Measurements from ENCODE around the gene FNDC3B.

Gene FNDC3B

GRCh38 chr3:172355836-172356235 lies 316.5 kb downstream of the FNDC3B start:
- peaks cover 0 to 1% (median 0%) of the 10 kb centered on the region in 5 experiments for H3K9me3 ChIP-seq (ENCODE audit: control extremely low read depth in 1 of 5, control insufficient read depth in 4 of 5, insufficient read depth in 2 of 5, low read depth in 1 of 5, low read length in 4 of 5)
- H3K27ac ChIP-seq (ENCODE audit: insufficient read depth in 1 of 2, low read depth in 1 of 2, low read length in 2 of 2, poor library complexity in 1 of 2, severe bottlenecking in 2 of 2), result no peak overlapping the region
- ChIA-PET POLR2A (no interaction called here), CTCF (interaction anchor here (0.6 to 1.7 kb wide), 2 partner anchors 14 to 458 kb away, joined by 3 to 5 read pairs; no protein-coding TSS in a partner anchor)
- H3K27me3 ChIP-seq (replicated peaks in 2 of 5; ENCODE audit: control insufficient read depth in 4 of 5, insufficient read depth in 5 of 5, low read length in 4 of 5), result no peaks in the 10 kb centered on the region
- no peak overlapping the region for H3K4me3 ChIP-seq (ENCODE audit: control insufficient read depth in 1 of 7, extremely low read depth in 1 of 7, insufficient read depth in 4 of 7, low read depth in 2 of 7, low read length in 6 of 7)
- H3K36me3 ChIP-seq (ENCODE audit: control insufficient read depth in 4 of 4, insufficient read depth in 4 of 4, low read length in 3 of 4), result peaks cover 2 to 74% (median 24%) of the 10 kb centered on the region in 4 experiments
- WGBS (ENCODE audit: insufficient coverage), result 100% methylated on average over 1 of the region's 2 CpGs
- H3K4me1 ChIP-seq (ENCODE audit: control extremely low read depth in 1 of 4, control insufficient read depth in 4 of 4, insufficient read depth in 4 of 4, low read length in 3 of 4), result no peaks in the 10 kb centered on the region
- DNase-seq, result peak in 1 of 3 donors; percentile 4

GRCh38 chr3:172356427-172356826 lies 317.0 kb downstream of the FNDC3B start:
- H3K9me3 ChIP-seq (ENCODE audit: control extremely low read depth in 1 of 5, control insufficient read depth in 4 of 5, insufficient read depth in 2 of 5, low read depth in 1 of 5, low read length in 4 of 5), result peaks cover 0 to 2% (median 0%) of the 10 kb centered on the region in 5 experiments
- ChIA-PET POLR2A (no interaction called here), CTCF (interaction anchor here (0.6 to 1.7 kb wide), 2 partner anchors 15 to 23 kb away, joined by 3 to 5 read pairs; no protein-coding TSS in a partner anchor)
- H3K4me1 ChIP-seq (ENCODE audit: control extremely low read depth in 1 of 4, control insufficient read depth in 4 of 4, insufficient read depth in 4 of 4, low read length in 3 of 4), result no peaks in the 10 kb centered on the region
- DNase-seq, result no peak
- H3K27ac ChIP-seq (ENCODE audit: insufficient read depth in 1 of 2, low read depth in 1 of 2, low read length in 2 of 2, poor library complexity in 1 of 2, severe bottlenecking in 2 of 2), result no peak overlapping the region
- WGBS (ENCODE audit: insufficient coverage), result no CpG with 5 or more reads among the region's 5 CpGs
- no peaks in the 10 kb centered on the region for H3K27me3 ChIP-seq (replicated peaks in 2 of 5; ENCODE audit: control insufficient read depth in 4 of 5, insufficient read depth in 5 of 5, low read length in 4 of 5)
- H3K36me3 ChIP-seq (ENCODE audit: control insufficient read depth in 4 of 4, insufficient read depth in 4 of 4, low read length in 3 of 4), result peaks cover 2 to 75% (median 29%) of the 10 kb centered on the region in 4 experiments
- H3K4me3 ChIP-seq (ENCODE audit: control insufficient read depth in 1 of 7, extremely low read depth in 1 of 7, insufficient read depth in 4 of 7, low read depth in 2 of 7, low read length in 6 of 7), result no peak overlapping the region

- no peak for DNase-seq
- Histone ChIP-seq H3K27me3 (replicated peaks in 2 of 5; ENCODE audit: control insufficient read depth in 4 of 5, insufficient read depth in 5 of 5, low read length in 4 of 5) (no peaks in the 10 kb centered on the region), H3K36me3 (ENCODE audit: control insufficient read depth in 4 of 4, insufficient read depth in 4 of 4, low read length in 3 of 4) (peaks cover 3 to 75% (median 29%) of the 10 kb centered on the region in 4 experiments), H3K9me3 (ENCODE audit: control extremely low read depth in 1 of 5, control insufficient read depth in 4 of 5, insufficient read depth in 2 of 5, low read depth in 1 of 5, low read length in 4 of 5) (peaks cover 0 to 2% (median 0%) of the 10 kb centered on the region in 5 experiments), H3K27ac (ENCODE audit: insufficient read depth in 1 of 2, low read depth in 1 of 2, low read length in 2 of 2, poor library complexity in 1 of 2, severe bottlenecking in 2 of 2) (no peak overlapping the region), H3K4me1 (ENCODE audit: control extremely low read depth in 1 of 4, control insufficient read depth in 4 of 4, insufficient read depth in 4 of 4, low read length in 3 of 4) (no peaks in the 10 kb centered on the region), H3K4me3 (ENCODE audit: control insufficient read depth in 1 of 7, extremely low read depth in 1 of 7, insufficient read depth in 4 of 7, low read depth in 2 of 7, low read length in 6 of 7) (no peak overlapping the region)
- WGBS (ENCODE audit: insufficient coverage), result 98% methylated on average over 4 of the region's 6 CpGs
- CTCF ChIA-PET, result interaction anchor here (0.9 kb wide), 1 partner anchor 18 kb away, joined by 4 read pairs; no protein-coding TSS in a partner anchor
- POLR2A ChIA-PET, result no interaction called here
Observed at GRCh38 chr3:172357850-172358754, 318.7 kb downstream of the FNDC3B start.

- Histone ChIP-seq H3K27ac (ENCODE audit: insufficient read depth in 1 of 2, low read depth in 1 of 2, low read length in 2 of 2, poor library complexity in 1 of 2, severe bottlenecking in 2 of 2) (no peak overlapping the region), H3K36me3 (ENCODE audit: control insufficient read depth in 4 of 4, insufficient read depth in 4 of 4, low read length in 3 of 4) (peaks cover 5 to 78% (median 30%) of the 10 kb centered on the region in 4 experiments), H3K4me3 (ENCODE audit: control insufficient read depth in 1 of 7, extremely low read depth in 1 of 7, insufficient read depth in 4 of 7, low read depth in 2 of 7, low read length in 6 of 7) (no peak overlapping the region), H3K4me1 (ENCODE audit: control extremely low read depth in 1 of 4, control insufficient read depth in 4 of 4, insufficient read depth in 4 of 4, low read length in 3 of 4) (no peaks in the 10 kb centered on the region), H3K9me3 (ENCODE audit: control extremely low read depth in 1 of 5, control insufficient read depth in 4 of 5, insufficient read depth in 2 of 5, low read depth in 1 of 5, low read length in 4 of 5) (peaks cover 0 to 2% (median 0%) of the 10 kb centered on the region in 5 experiments), H3K27me3 (replicated peaks in 2 of 5; ENCODE audit: control insufficient read depth in 4 of 5, insufficient read depth in 5 of 5, low read length in 4 of 5) (no peaks in the 10 kb centered on the region)
- no peak for DNase-seq
- 100% methylated on average over 1 of the region's 1 CpG for WGBS (ENCODE audit: insufficient coverage)
- ChIA-PET POLR2A (no interaction called here), CTCF (no interaction called here)
Observed at GRCh38 chr3:172359231-172359630, 319.9 kb downstream of the FNDC3B start.

GRCh38 chr3:172359996-172360395 lies 320.6 kb downstream of the FNDC3B start:
- Histone ChIP-seq H3K36me3 (ENCODE audit: control insufficient read depth in 4 of 4, insufficient read depth in 4 of 4, low read length in 3 of 4) (peaks cover 5 to 80% (median 30%) of the 10 kb centered on the region in 4 experiments), H3K4me1 (ENCODE audit: control extremely low read depth in 1 of 4, control insufficient read depth in 4 of 4, insufficient read depth in 4 of 4, low read length in 3 of 4) (no peaks in the 10 kb centered on the region), H3K4me3 (ENCODE audit: control insufficient read depth in 1 of 7, extremely low read depth in 1 of 7, insufficient read depth in 4 of 7, low read depth in 2 of 7, low read length in 6 of 7) (no peak overlapping the region), H3K27me3 (replicated peaks in 2 of 5; ENCODE audit: control insufficient read depth in 4 of 5, insufficient read depth in 5 of 5, low read length in 4 of 5) (no peaks in the 10 kb centered on the region), H3K9me3 (ENCODE audit: control extremely low read depth in 1 of 5, control insufficient read depth in 4 of 5, insufficient read depth in 2 of 5, low read depth in 1 of 5, low read length in 4 of 5) (peaks cover 0 to 2% (median 0%) of the 10 kb centered on the region in 5 experiments), H3K27ac (ENCODE audit: insufficient read depth in 1 of 2, low read depth in 1 of 2, low read length in 2 of 2, poor library complexity in 1 of 2, severe bottlenecking in 2 of 2) (no peak overlapping the region)
- CTCF ChIA-PET, result no interaction called here
- POLR2A ChIA-PET, result no interaction called here
- no peak for DNase-seq
- no CpG with 5 or more reads among the region's 2 CpGs for WGBS (ENCODE audit: insufficient coverage)

GRCh38 chr3:172362583-172362982 lies 323.2 kb downstream of the FNDC3B start:
- H3K36me3 ChIP-seq (ENCODE audit: control insufficient read depth in 4 of 4, insufficient read depth in 4 of 4, low read length in 3 of 4), result peaks cover 5 to 85% (median 27%) of the 10 kb centered on the region in 4 experiments
- CTCF ChIA-PET, result interaction anchor here (0.9 to 1.0 kb wide), 2 partner anchors 18 to 31 kb away, joined by 3 read pairs; no protein-coding TSS in a partner anchor
- 100% methylated on average over 1 of the region's 1 CpG for WGBS (ENCODE audit: insufficient coverage)

More at GRCh38 chr3:172362583-172362982, 323.2 kb downstream of the FNDC3B start:
- Histone ChIP-seq H3K27ac (ENCODE audit: insufficient read depth in 1 of 2, low read depth in 1 of 2, low read length in 2 of 2, poor library complexity in 1 of 2, severe bottlenecking in 2 of 2) (no peak overlapping the region), H3K4me1 (ENCODE audit: control extremely low read depth in 1 of 4, control insufficient read depth in 4 of 4, insufficient read depth in 4 of 4, low read length in 3 of 4) (no peaks in the 10 kb centered on the region), H3K4me3 (ENCODE audit: control insufficient read depth in 1 of 7, extremely low read depth in 1 of 7, insufficient read depth in 4 of 7, low read depth in 2 of 7, low read length in 6 of 7) (no peak overlapping the region), H3K9me3 (ENCODE audit: control extremely low read depth in 1 of 5, control insufficient read depth in 4 of 5, insufficient read depth in 2 of 5, low read depth in 1 of 5, low read length in 4 of 5) (peaks cover 0 to 2% (median 0%) of the 10 kb centered on the region in 5 experiments), H3K27me3 (replicated peaks in 2 of 5; ENCODE audit: control insufficient read depth in 4 of 5, insufficient read depth in 5 of 5, low read length in 4 of 5) (no peaks in the 10 kb centered on the region)
- DNase-seq, result no peak
- POLR2A ChIA-PET, result interaction anchor here (0.5 to 0.8 kb wide), 2 partner anchors 270 to 323 kb away, joined by 3 read pairs; partner anchors contain the start of gene FNDC3B
